Measurements from ENCODE around the gene SYS1.

The SYS1 gene

DNA sequence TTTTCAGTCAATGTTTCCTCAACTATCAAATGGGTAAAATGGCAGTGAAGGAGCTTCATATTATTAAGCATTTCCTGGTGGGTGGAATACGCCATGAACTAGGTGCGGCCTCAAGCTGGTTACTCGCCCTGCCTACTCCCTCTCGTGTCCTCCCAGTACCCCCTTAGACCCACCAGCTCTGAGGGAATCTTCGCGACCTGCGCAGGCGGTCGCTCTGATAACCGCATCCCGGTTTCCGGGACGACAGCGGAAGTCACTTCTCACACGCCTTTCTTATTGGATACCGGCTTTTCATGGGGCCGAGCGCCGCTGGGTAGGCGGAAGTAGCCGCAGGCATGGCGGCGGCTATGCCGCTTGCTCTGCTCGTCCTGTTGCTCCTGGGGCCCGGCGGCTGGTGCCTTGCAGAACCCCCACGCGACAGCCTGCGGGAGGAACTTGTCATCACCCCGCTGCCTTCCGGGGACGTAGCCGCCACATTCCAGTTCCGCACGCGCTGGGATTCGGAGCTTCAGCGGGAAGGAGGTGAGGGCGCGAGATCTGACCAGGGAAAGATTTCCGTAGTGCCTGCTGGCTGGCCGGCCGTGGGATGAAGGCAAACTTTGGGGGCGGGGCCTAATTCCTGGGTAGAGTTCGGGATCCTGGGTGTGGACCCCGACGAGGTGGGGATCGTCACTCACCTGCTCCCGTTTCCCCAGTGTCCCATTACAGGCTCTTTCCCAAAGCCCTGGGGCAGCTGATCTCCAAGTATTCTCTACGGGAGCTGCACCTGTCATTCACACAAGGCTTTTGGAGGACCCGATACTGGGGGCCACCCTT is 53.1 kb downstream of the SYS1 start, which contains the start of gene PIGT:
TSS of gene PIGT (plus strand) at position 320 of the 816 bp plus-strand sequence. CDS start at position 336, 16 bp downstream.
- DNase-seq (ENCODE audit: low spot score) = peak; percentile 91

DNA sequence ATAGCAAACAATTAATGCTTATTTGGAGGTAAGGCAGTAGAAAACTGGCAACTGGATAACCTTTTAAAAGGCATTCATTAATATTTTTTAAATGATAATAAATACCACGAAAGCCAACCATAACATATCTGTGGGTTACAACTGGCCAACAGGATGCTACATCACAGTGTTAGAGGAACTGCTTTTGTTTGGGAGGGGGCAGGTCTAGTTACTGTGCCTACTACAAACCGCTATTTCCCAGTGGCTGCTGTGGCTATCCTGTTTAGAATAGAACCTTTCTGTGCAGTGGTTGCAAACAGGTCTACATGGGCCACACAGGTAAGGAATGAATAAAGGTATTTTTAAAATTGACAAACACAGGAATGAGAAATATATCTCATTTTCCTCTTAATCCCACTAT is 54.0 kb downstream of the SYS1 start:
- no peak for DNase-seq (ENCODE audit: low spot score)
